GM19035 (cell line): ENCODE results near the gene METTL8.

ENCODE experiments used
- ATAC-seq: cut with Tn5 transposase; IDR thresholded peaks from one replicate; pipeline ENCODE4 v1.9.1; 2021; ENCODE audit not compliant: unreplicated experiment

Gene METTL8

GRCh38 chr2:171346723-171347557 lies 86.8 kb downstream of the METTL8 start:
- ATAC-seq = peak; percentile 63

DNA sequence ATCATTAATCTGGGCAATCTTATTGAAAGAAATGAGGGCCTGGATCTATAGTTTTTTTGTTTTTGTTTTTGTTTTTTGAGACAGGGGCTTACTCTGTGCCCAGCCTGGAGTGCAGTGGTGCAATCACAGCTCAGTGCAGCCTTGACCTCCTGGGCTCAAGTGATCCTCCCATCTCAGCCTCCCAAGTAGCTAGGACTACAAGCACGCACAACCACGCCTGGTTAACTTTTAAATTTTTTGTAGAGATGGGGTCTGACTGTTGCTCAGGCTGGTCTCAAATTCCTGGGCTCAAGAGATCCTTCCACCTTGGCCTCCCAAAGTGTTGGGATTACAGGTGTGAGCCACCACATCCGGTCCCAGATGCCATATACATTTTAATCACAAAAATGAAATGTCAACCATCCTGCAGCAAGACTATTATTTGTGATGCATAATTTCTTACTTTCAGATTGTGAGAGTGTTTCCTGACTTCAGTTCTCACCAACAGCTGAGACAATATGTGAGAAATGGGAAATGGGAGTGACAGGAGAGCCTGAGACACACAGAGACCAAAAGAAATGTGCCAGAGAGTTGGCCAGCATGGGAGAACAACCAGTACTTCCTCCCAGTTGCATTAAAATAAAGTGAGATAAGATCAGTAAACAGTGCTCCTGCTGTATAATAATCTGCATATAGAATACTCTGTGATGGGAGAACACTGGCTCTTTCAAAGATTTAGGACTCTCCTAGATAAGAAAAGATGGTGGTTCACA lies 87.6 kb downstream of the METTL8 start:
- no peak for ATAC-seq

DNA sequence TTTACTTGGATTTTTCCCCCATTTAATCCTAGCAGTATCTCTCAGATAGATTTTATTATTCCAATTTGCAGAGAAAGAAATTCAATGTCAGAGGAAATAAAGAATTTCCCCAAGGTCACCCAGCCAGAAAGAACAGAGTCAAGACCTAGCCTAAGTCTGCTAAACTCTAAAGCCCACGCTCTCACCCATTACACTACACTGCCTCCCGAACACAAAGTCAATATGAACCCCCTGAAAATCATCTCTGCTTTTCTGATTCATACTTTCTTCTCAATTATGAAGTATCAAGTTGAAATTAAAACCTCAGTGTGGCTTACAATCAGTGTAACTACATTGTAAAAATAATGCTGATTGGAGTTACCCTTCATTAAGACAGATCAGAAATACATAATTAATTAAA lies 89.6 kb downstream of the METTL8 start:
- ATAC-seq = no peak

DNA sequence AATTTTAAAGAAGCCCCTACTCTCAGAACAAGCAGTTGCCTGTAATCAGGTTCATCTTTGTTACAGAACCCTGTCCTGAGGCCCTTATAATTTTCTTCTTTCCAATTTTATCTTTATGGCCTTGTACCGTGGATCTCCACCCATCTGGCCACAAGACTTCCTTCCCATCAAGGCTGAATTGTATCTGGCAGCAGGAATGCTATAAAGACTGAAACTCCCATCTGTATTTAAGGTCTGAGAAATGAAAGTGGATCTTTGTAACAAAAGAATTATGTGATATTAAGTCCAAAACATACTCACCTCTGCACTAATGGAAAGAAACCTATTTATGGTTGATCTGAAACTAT lies 91.8 kb downstream of the METTL8 start:
- ATAC-seq = no peak

DNA sequence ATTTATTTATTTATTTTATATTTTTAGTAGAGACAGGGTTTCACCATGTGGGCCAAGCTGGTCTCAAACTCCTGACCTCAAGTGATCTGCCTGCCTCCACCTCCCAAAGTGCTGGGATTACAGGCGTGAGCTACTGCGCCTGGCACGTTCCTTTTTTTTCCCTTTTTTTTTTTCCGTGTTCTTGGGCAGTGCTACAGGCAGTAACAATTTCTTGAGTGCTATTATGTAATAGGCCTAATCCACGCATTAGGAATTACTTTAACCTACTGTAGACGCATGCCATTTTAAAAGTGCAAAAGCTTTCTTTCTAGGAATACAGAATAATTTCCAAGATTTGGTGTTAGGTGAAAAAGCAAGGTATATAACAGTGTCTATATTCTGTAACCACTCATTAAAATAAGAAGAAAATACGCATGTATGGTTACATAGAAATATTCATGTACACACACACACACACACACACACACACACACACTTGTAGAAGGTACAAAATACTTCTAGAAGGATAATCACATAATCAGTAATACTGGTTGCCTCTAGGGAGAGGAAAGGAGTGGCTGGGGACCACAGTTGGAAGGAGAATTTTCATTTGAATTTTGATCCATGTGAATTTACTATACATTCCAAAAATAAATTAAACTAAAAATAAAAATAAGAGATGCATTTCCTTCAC lies 92.3 kb downstream of the METTL8 start:
- ATAC-seq = no peak

GRCh38 chr2:171334946-171335345 lies 98.8 kb downstream of the METTL8 start:
- ATAC-seq = no peak

DNA sequence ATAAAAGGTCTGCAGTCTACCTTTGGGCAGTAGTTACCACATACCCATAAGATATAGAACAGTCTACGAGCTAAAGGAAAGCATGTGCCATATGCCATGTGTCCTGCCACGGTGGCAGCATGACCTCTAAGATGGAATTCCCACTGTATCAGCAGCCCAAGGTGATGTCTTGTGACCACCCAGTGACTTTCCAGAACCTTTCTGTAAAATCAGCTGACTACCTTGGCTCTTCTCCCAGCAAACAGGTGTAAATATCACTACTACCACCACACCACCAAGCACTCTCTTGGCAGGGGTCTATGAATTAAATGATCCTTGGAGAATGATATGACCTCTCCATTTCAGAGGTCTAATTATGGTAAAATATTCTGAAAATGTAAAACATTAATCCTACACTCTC lies 99.6 kb downstream of the METTL8 start:
- no peak for ATAC-seq

- ATAC-seq = no peak
Measured at GRCh38 chr2:171330155-171330956, 103.4 kb downstream of the METTL8 start.

DNA sequence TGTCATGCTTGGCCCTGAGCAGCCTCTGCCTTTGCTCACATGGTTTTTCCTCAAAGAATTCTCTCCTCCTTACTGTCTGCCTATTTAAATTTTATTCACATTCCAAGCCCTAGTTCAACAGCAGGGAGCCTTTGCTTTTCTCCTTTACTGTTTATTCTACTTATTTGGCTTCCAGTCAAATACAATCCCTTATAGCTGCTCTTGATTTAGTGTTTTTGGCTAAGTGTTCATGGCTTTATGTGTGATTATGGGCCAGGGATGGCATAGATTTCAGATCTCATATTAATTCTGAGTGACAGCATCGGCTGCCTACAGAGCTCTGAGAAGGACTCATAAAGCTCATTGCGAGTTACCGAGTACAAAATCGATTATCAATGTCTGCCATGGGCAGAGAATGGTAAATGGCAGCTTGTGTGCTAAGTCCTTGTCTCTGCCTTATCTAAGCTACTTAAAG lies 106.7 kb downstream of the METTL8 start:
- no peak for ATAC-seq

- ATAC-seq = peak; percentile 38
Measured at GRCh38 chr2:171325886-171326585, 107.8 kb downstream of the METTL8 start.

GRCh38 chr2:171323971-171324528 lies 109.7 kb downstream of the METTL8 start:
- ATAC-seq = no peak

- ATAC-seq = no peak
Measured at GRCh38 chr2:171322928-171323327, 110.9 kb downstream of the METTL8 start.

DNA sequence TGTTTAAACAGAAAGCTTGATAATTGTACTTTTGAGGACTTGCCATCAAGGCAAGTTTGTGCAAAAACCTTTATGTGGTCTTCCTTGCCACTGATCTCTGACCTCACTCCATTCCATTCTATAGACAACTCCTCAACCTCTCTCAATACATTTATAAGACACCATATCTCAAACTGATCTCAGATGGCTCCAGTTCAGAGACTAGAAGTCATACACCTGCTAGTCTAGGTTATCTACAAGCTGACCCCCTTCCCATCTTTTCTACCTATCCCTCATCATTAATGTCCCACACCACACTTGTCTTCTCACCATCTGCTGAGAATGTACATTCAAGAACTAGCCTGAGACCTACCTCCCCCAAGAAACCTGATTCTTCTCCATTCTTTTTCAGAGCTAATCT lies 113.1 kb downstream of the METTL8 start:
- ATAC-seq = no peak

DNA sequence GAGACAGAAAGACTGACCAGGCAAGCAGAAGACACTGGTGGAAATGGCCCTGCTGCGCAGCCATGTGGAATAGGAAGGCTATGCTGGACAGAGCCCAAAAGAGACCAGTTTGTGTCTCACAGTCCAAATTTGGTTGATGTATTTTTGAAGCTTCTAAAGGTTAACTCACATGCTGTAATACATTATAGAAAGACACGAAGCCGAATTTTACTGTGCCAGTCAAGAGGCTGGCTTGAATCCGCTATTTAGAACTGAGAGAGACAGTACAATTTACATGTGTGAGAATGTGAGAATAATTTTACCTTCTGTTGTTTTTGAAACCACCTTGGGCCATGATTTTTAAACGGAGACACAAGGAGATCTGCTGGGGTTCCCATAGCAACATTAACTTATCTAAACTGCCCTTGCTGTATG lies 113.6 kb downstream of the METTL8 start:
- ATAC-seq = peak; percentile 32

- peak; percentile 46 for ATAC-seq
Measured at GRCh38 chr2:171319164-171319810, 114.5 kb downstream of the METTL8 start.

DNA sequence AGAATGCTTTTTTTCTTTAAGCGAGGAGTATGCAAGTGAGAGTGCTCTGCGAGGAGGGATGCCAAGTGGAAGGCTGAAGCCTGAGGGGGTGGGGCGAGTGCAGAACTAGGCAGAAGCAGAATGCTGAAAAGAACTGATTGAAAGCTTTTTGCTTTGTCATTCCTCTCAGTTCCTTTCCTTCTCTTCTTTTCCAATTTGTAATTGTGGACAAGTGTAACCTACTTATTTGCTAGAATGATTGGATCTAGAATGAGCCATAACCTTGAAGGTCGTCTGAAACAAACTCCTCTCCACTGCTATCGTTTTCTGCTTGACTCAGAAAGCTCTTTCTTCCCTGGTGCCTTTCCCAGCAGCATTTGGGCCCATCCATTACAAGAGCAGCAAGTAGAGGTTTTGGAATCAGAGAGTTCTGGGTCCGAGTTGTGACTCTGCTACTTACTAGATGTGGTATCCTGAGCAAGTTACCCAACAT lies 115.3 kb downstream of the METTL8 start:
- ATAC-seq = no peak

GRCh38 chr2:171317492-171318125 lies 116.2 kb downstream of the METTL8 start:
- ATAC-seq = peak; percentile 31

GRCh38 chr2:171316755-171317337 lies 116.9 kb downstream of the METTL8 start:
- ATAC-seq = no peak
